Measurements from ENCODE around the gene SSH3. TPM values are rescaled to one million over a fixed set of nuclear protein-coding genes. Genes with fewer than 3 reads are reported as not detected.

The SSH3 gene
- polyA plus RNA-seq, 1 donor from 2014 or later, result 0.89 TPM

- Histone ChIP-seq H3K4me2 (ENCODE audit: low read length) (no peak overlapping the region), H3K79me2 (replicated peaks; ENCODE audit: insufficient read depth, low read length) (peaks cover 11% of the 10 kb centered on the region), H4K20me1 (ENCODE audit: insufficient read depth) (no peaks in the 10 kb centered on the region), H3K9me2 (ENCODE audit: insufficient read depth, low read length) (no peaks in the 10 kb centered on the region), H3K27ac (ENCODE audit: low read length) (no peak overlapping the region), H3K36me3 (ENCODE audit: insufficient read depth, low read length) (no peaks in the 10 kb centered on the region), H3K9me3 (ENCODE audit: low read length) (no peaks in the 10 kb centered on the region), H2AFZ (ENCODE audit: low read depth, low read length) (no peak overlapping the region), H3K9ac (ENCODE audit: low read length) (no peak overlapping the region), H3K4me3 (ENCODE audit: low read length) (no peak overlapping the region), H3F3A (ENCODE audit: insufficient read depth, low read length, poor library complexity, severe bottlenecking) (no peaks in the 10 kb centered on the region), H3K27me3 (ENCODE audit: insufficient read depth, low read depth, low read length) (no peaks in the 10 kb centered on the region)
- no peak for TF ChIP-seq TAF1 (IDR thresholded peaks at IDR 0.05; ENCODE audit: low read depth)
These were observed 16.7 kb downstream of the SSH3 start for GRCh38 chr11:67320011-67320410.

- H3K36me3 ChIP-seq (ENCODE audit: insufficient read depth, low read length), result no peaks in the 10 kb centered on the region
- H2AFZ ChIP-seq (ENCODE audit: low read depth, low read length), result no peak overlapping the region
- TF ChIP-seq MXI1 (conservative IDR thresholded peaks at IDR 0.05; ENCODE audit: poor library complexity, severe bottlenecking), result no peak
- TF ChIP-seq EZH2 (IDR thresholded peaks at IDR 0.05; ENCODE audit: borderline replicate concordance, insufficient read depth, low read length, poor library complexity, severe bottlenecking), result no peak
- TF ChIP-seq CTCF (IDR thresholded peaks at IDR 0.05; ENCODE audit: poor library complexity, severe bottlenecking), result no peak
- TF ChIP-seq TAF1 (IDR thresholded peaks at IDR 0.05; ENCODE audit: low read depth), result no peak
- TF ChIP-seq REST (IDR thresholded peaks at IDR 0.05; ENCODE audit: borderline replicate concordance), result no peak
- H3K4me3 ChIP-seq (ENCODE audit: low read length), result no peak overlapping the region
- H3K9me3 ChIP-seq (ENCODE audit: low read length), result no peaks in the 10 kb centered on the region
- H3K27ac ChIP-seq (ENCODE audit: low read length), result no peak overlapping the region
- no peak overlapping the region for H3K4me2 ChIP-seq (ENCODE audit: low read length)
- no peaks in the 10 kb centered on the region for H4K20me1 ChIP-seq (ENCODE audit: insufficient read depth)
- no peaks in the 10 kb centered on the region for H3K27me3 ChIP-seq (ENCODE audit: insufficient read depth, low read depth, low read length)
- H3K79me2 ChIP-seq (replicated peaks; ENCODE audit: insufficient read depth, low read length), result peaks cover 11% of the 10 kb centered on the region
- H3F3A ChIP-seq (ENCODE audit: insufficient read depth, low read length, poor library complexity, severe bottlenecking), result no peaks in the 10 kb centered on the region
- H3K9me2 ChIP-seq (ENCODE audit: insufficient read depth, low read length), result no peaks in the 10 kb centered on the region
- H3K9ac ChIP-seq (ENCODE audit: low read length), result no peak overlapping the region
These were observed 17.4 kb downstream of the SSH3 start for GRCh38 chr11:67320691-67321090.

- Histone ChIP-seq H3K4me3 (ENCODE audit: low read length) (no peak overlapping the region), H3K9ac (ENCODE audit: low read length) (no peak overlapping the region), H3K79me2 (replicated peaks; ENCODE audit: insufficient read depth, low read length) (peaks cover 11% of the 10 kb centered on the region), H3K27ac (ENCODE audit: low read length) (no peak overlapping the region), H3F3A (ENCODE audit: insufficient read depth, low read length, poor library complexity, severe bottlenecking) (no peaks in the 10 kb centered on the region), H4K20me1 (ENCODE audit: insufficient read depth) (no peaks in the 10 kb centered on the region), H2AFZ (ENCODE audit: low read depth, low read length) (no peak overlapping the region), H3K27me3 (ENCODE audit: insufficient read depth, low read depth, low read length) (no peaks in the 10 kb centered on the region), H3K36me3 (ENCODE audit: insufficient read depth, low read length) (no peaks in the 10 kb centered on the region), H3K4me2 (ENCODE audit: low read length) (no peak overlapping the region), H3K9me2 (ENCODE audit: insufficient read depth, low read length) (no peaks in the 10 kb centered on the region), H3K9me3 (ENCODE audit: low read length) (no peaks in the 10 kb centered on the region)
- TF ChIP-seq RAD21 (conservative IDR thresholded peaks at IDR 0.05), result no peak
- no peak for TF ChIP-seq EZH2 (IDR thresholded peaks at IDR 0.05; ENCODE audit: borderline replicate concordance, insufficient read depth, low read length, poor library complexity, severe bottlenecking)
- no peak for TF ChIP-seq CTCF (IDR thresholded peaks at IDR 0.05; ENCODE audit: poor library complexity, severe bottlenecking)
- no peak for TF ChIP-seq TAF1 (IDR thresholded peaks at IDR 0.05; ENCODE audit: low read depth)
- no peak for TF ChIP-seq EP300 (conservative IDR thresholded peaks at IDR 0.05; ENCODE audit: poor library complexity, severe bottlenecking)
These were observed 18.1 kb downstream of the SSH3 start for GRCh38 chr11:67321313-67321871.

Data from neural cell (in vitro differentiated cells).